NCI-H146 treated with DMSO at 0.1 percent for 48 hours (cell line): Measurements from ENCODE around the gene TGFB2.

Experiments
- DNase-seq: peaks from one replicate; lab custom pipeline; 2025; ENCODE audit not compliant: unreplicated experiment; lab: John Stamatoyannopoulos, UW

Gene TGFB2

GRCh38 chr1:218330043-218330623, 15.0 kb upstream of the TGFB2 start:
- peak; percentile 36 for DNase-seq

GRCh38 chr1:218332416-218332815, 12.7 kb upstream of the TGFB2 start:
- DNase-seq, result no peak

GRCh38 chr1:218336328-218336727, 8.8 kb upstream of the TGFB2 start:
- peak; percentile 77 for DNase-seq

- peak; percentile 31 for DNase-seq
These were observed 5.8 kb upstream of the TGFB2 start for GRCh38 chr1:218339267-218339831.

- DNase-seq, result no peak
These were observed 3.8 kb upstream of the TGFB2 start for GRCh38 chr1:218341325-218341724.

GRCh38 chr1:218342091-218342490, 3.0 kb upstream of the TGFB2 start:
- DNase-seq, result no peak

GRCh38 chr1:218345673-218346390, 696 bp downstream of the TGFB2 start:
- DNase-seq, result peak; percentile 33

GRCh38 chr1:218346391-218347204, 1.5 kb downstream of the TGFB2 start:
- no peak for DNase-seq

- no peak for DNase-seq
These were observed 2.2 kb downstream of the TGFB2 start for GRCh38 chr1:218347336-218347722.

- no peak for DNase-seq
These were observed 2.8 kb downstream of the TGFB2 start for GRCh38 chr1:218347723-218348627.

- no peak for DNase-seq
These were observed 3.5 kb downstream of the TGFB2 start for GRCh38 chr1:218348628-218349071.

- no peak for DNase-seq
These were observed 4.4 kb downstream of the TGFB2 start for GRCh38 chr1:218349348-218350034.

- DNase-seq, result no peak
These were observed 4.9 kb downstream of the TGFB2 start for GRCh38 chr1:218350035-218350525.

GRCh38 chr1:218350801-218351266, 5.7 kb downstream of the TGFB2 start:
- DNase-seq, result no peak

- DNase-seq, result no peak
These were observed 6.4 kb downstream of the TGFB2 start for GRCh38 chr1:218351391-218352074.

GRCh38 chr1:218352075-218352438, 6.9 kb downstream of the TGFB2 start:
- DNase-seq, result no peak

- DNase-seq, result no peak
These were observed 8.5 kb downstream of the TGFB2 start for GRCh38 chr1:218353656-218354055.

GRCh38 chr1:218355278-218355677, 10.1 kb downstream of the TGFB2 start:
- no peak for DNase-seq

GRCh38 chr1:218357211-218357892, 12.2 kb downstream of the TGFB2 start:
- DNase-seq, result no peak
